Stimulated activated CD4-positive, alpha-beta T cell treated with anti-CD3 and anti-CD28 coated beads, Interleukin-12 subunit alpha, Interleukin-12 subunit beta, amount 100 ng/mL, for 48 hours (primary cell): Measurements from ENCODE around the gene SPINT4.
A peak's percentile ranks its signal among the peaks of the same experiment; 100 is the strongest.
"Not testable (repeated sequence)": the region's sequence is repeated elsewhere in the genome, so short reads cannot be mapped to it uniquely, and the experiment has no call there.

Experiments used
- DNase-seq, 3 donors: peaks; one replicate each; pipeline ENCODE4 v3.0.0-alpha.2; 2020; ENCODE audit warnings: low read depth in 2 of 3, low spot score in 1 of 3

The SPINT4 gene

DNA sequence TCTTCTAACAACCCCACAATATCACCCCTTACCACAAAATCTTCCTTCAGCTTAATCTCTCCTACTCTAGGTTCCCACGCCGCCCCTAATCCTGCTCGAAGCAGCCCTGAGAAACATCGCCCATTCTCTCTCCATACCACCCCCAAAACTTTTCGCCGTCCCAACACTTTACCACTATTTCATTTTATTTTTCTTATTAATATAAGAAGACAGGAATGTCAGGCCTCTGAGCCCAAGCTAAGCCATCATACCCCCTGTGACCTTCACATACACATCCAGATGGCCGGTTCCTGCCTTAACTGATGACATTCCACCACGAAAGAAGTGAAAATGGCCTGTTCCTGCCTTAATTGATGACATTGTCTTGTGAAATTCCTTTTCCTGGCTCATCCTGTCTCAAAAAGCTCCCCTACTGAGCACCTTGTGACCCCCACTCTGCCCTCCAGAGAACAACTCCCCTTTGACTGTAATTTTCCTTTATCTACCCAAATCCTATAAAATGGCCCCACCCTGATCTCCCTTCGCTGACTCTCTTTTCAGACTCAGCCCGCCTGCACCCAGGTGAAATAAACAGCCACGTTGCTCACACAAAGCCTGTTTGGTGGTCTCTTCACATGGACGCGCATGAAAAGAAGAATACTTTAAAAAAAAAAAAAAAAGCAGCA lies 42.6 kb downstream of the SPINT4 start:
- DNase-seq: not testable (repeated sequence)

- DNase-seq: no peak
Observed at GRCh38 chr20:45765307-45765875, 43.2 kb downstream of the SPINT4 start.

DNA sequence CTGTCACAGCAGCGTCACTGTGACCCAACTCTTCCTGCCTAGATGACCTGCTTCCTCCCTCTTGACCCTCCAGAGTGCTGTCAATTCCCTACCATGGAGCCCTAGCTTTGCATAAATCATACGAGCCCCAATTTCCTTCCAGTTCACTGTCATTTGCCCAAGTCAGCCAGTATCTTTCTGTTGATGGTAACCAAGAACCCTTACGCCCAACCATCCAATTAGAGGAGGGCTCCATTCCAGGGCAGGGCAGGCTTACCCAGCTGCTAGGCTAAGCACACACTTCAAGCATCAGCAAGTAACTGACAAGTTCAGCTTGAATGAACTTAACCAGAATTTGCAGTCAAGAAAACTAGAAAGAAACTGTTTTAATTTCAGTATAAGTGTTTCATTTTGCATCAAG lies 43.8 kb downstream of the SPINT4 start:
- DNase-seq: no peak

GRCh38 chr20:45768479-45768878 lies 46.3 kb downstream of the SPINT4 start:
- DNase-seq: no peak

DNA sequence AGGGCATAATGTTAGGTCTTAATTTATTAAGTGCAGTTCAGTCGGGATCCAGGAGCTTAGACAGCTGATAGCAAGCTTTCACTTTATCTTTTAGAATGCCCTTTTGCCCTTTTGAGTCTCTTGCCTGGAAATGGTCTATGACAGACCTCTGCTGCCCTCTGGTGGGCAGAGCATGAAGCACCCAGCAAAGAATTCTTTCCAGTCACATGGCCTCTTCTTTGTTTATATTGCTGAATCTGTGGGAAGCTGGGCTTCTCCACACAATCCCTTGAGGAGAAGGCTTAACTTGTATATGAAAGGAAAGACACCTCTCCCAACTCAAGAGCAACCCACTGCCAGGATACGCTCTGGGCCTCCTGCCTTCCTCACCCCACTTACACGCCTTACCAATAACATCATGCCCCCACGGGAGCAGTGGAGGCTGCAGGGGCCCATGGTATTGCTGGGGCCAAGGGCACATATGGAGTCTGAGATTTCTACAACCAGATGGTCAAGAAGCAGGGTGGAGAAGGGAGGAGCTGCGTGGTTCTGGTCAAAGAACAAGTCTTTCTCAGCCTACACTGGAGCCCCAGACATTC lies 49.1 kb downstream of the SPINT4 start:
- DNase-seq: peak; percentile 64 to 83 (median 66)

- DNase-seq: no peak
Observed at GRCh38 chr20:45772693-45773092, 50.5 kb downstream of the SPINT4 start.

GRCh38 chr20:45774945-45775344 lies 52.8 kb downstream of the SPINT4 start:
- DNase-seq: no peak

GRCh38 chr20:45775411-45775810 lies 53.3 kb downstream of the SPINT4 start:
- no peak for DNase-seq
